HG02938 (cell line): ENCODE data around the gene UBA1.
"Not testable (repeated sequence)": the region's sequence is repeated elsewhere in the genome, so short reads cannot be mapped to it uniquely, and the experiment has no call there.

Experiments
- ATAC-seq: cut with Tn5 transposase; IDR thresholded peaks from one replicate; pipeline ENCODE4 v1.9.1; 2021; ENCODE audit warnings: mild to moderate bottlenecking, moderate library complexity; ENCODE audit not compliant: unreplicated experiment

UBA1 gene

DNA sequence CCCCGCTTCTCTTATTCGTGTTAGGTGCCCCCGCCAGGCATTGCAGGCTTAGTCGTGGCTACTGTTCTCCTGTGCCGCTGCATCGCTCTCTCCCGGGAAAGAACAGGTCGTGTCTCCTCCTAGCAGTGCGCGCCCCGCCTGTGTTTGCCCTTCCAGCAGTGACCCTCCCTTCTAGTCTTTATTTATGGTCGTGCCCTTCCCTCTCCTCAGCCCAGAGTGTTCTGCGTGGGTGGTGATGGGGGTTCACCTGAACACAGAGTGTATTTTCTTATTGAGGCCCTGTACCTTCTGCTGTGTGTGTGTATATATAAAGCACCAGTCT lies 54.3 kb downstream of the UBA1 start:
- no peak for ATAC-seq

DNA sequence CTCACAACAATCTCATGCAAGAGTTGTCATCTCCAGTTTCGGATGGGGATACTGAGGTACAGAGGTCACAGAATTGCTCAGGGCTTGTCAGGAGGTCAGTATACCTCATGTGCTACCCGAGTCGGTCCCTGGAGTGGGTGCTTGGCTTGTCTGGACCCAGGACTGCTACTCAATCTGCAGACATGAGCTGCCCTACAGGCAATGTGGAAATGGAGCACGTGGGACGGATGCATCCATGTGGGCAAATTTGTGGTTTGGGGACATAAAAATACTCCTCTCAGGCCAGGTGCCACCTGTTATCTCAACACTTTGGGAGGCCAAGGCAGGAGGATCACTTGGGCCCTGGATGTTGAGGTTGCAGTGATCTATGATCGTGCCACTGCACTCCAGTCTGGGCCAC lies 54.9 kb downstream of the UBA1 start:
- no peak for ATAC-seq

DNA sequence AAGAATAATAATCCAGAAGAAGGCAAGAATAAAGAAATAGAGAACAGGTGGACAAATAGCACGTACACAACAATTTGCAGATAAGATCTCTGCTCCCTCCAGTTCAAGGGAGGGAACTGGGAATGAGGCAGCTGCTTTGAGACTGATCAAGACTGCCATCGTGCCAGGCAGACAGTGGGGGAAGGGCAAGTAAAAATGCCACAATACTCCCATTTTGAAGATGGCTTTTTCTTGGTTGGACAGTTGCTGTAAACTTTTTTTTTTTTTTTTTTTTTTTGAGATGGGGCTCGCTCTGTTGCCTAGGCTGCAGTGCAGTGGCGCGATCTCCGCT lies 56.4 kb downstream of the UBA1 start:
- no peak for ATAC-seq

DNA sequence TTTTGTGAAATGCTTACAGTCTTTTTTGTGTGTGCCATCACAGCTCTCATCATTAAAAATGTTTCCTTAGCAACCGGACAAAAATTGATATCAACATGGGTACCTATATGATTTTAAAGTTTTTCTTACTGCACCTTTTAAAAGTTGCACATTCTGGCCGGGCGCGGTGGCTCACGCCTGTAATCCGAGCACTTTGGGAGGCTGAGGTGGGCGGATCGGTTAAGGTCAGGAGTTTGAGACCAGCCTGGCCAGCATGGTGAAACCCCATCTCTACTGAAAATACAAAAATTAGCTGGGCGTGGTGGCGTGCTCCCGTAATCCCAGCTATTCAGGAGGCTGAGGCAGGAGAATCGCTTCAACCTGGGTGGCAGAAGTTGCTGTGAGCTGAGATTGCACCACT lies 64.0 kb downstream of the UBA1 start:
- not testable (repeated sequence) for ATAC-seq
